GM18499 (cell line): Measurements from ENCODE around the gene SPTBN2.

Source experiments
- ATAC-seq: cut with Tn5 transposase; IDR thresholded peaks from one replicate; pipeline ENCODE4 v1.9.1; 2021; ENCODE audit warnings: moderate number of reproducible peaks; ENCODE audit not compliant: insufficient read depth, unreplicated experiment

SPTBN2 gene

DNA sequence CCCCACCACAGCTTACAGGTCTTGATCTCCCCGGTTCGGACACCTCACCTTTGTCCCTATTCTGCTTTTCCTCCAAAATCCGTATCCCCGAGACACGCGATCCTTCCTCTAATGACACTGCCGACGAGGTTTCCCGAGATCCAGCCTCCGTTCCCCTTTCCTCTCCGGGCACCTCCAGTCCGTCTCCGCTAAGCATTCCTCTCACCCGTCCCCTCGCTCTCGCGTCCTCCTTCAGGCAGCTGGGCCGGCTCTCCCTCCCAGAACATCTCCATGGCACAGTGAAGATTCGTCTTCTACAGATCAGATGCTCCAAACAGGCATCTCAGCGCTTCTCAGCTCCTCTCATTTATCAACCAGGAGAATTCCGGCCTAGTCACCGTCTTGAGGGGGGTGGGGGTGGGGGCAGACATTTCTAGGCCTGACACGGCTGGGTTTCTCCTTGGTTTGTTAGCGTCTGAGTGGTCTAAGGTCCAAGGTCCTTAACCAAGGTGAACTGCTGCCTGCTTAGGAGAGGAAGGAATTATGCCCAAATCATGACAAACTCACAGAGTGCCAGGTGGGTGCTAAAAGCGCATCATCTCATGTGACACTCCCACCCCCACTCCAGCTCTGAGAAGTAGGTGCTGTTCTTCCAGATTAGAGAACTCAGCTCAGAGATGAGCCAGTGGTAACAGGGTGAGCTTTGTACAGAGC lies at the start of gene SPTBN2:
SPTBN2 (minus strand) TSS at position 524 of the 693 bp plus-strand sequence. CDS start 7,976 bp downstream, outside the sequence.
- no peak for ATAC-seq

GRCh38 chr11:66768818-66769217 lies 39.8 kb upstream of the SPTBN2 start:
- no peak for ATAC-seq

DNA sequence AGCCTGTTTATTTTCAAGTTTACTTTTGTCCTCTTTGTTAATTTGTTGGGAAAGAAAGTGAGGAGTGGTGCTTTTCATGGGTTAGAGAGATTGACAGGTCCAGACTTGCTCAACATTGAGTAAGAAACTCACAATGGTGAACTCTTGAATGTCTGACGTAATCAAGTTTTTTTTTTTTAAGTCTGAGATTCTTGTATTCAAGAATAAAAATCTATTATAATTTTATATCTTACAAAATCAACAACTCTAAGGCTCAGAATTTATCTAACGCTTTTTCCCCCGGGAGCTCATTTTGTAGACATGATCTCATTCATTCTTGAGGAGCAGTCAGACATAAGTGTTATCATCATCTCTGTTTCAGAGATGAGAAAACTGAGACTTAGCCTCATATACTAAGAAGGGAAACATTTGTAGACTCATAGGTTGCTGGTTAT lies 39.1 kb upstream of the SPTBN2 start:
- ATAC-seq: no peak

DNA sequence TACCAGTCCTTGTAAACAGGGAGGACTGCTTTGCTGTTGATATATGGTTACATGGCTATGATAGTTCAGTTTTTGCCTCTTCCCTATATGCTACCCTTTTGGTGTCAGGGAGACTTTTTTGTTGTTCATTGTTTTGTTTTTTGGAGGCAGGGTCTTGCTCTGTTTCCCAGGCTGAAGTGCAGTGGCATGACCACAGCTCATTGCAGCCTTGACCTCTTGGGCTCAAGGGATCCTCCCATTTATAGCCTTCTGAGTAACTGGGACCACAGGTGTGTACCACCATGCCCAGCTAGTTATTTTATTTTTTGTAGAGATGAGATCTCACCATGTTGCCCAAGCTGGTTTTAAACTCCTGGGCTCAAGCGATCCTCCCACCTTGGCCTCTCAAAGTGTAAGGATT lies 38.6 kb upstream of the SPTBN2 start:
- ATAC-seq: no peak

DNA sequence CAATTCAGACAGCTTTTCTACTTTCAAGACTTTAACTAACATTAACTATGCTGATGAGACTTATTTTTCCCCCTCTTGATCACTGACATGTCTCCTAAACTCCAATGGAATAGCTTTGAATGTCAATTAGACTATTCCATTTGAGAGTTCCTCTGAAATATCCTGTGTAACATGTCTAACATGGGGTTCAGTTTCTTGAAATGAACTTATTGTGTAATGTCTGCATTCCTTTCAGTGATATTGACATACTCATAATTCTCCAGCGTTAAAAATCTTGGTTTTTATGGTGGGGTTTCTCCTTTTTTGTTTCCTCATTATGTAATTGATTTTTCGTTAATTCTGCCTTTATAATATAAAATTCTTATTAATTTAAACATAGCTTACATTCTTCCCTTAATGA lies 37.7 kb upstream of the SPTBN2 start:
- no peak for ATAC-seq

GRCh38 chr11:66762088-66762487 lies 33.1 kb upstream of the SPTBN2 start:
- ATAC-seq: no peak

DNA sequence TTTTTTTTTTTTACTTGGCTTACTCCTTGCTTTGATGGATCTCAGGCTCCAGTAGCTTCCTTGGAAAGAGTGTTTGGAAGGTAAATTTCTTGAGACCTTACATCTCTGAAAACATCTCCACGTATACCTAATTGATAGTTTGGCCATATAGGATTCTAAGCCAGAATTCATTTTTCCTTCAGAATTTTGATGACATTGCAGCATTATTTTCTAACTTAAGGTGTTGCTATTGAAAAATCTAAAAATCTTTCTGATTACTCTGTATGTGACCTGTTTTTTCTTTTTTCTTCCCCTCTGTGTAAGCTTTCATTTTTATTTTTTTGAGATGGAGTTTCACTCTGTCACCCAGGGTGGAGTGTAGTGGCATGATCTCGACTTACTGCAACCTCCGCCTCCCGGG lies 23.1 kb upstream of the SPTBN2 start:
- no peak for ATAC-seq

DNA sequence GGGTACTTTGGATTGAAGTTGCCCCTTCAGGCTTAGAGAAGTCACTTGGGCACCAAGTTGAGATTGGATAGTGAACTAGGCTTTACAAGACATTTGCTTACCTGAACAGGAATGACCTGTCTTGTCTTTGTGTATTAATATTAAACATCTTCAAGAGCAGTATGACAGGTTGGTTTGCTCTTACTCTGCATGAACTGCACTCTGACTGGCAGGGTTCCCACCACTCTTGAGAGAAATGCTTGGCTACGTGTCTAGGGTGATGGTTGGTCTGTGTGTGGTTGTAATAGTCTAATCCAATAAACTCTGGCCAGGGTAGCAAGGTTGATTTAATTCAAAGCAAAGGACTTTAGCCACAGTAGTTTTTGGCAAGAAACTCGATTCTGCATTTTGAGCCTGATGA lies 20.1 kb upstream of the SPTBN2 start:
- ATAC-seq: no peak

DNA sequence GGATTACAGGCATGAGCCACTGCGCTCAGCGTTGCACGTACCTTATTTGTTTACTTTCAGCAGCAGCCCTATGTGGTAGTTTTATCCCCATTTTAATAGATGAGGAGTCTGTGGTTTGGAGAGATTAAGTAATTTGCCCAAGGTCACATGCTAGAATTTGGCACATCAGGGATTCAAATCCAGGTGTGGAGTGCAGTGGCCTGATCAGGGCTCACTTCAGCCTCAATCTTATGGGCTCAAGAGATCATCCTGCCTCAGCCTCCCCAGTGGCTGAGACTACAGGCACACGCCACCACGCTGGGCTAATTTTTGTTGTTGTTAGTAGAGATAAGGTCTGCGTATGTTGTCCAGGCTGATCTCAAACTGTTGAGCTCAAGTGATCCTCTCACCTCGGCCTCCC lies 18.5 kb upstream of the SPTBN2 start:
- ATAC-seq: no peak

GRCh38 chr11:66745356-66746235 lies 16.6 kb upstream of the SPTBN2 start:
- no peak for ATAC-seq

GRCh38 chr11:66744485-66745355 lies 15.7 kb upstream of the SPTBN2 start:
- no peak for ATAC-seq

GRCh38 chr11:66743271-66743968 lies 14.4 kb upstream of the SPTBN2 start:
- ATAC-seq: no peak

DNA sequence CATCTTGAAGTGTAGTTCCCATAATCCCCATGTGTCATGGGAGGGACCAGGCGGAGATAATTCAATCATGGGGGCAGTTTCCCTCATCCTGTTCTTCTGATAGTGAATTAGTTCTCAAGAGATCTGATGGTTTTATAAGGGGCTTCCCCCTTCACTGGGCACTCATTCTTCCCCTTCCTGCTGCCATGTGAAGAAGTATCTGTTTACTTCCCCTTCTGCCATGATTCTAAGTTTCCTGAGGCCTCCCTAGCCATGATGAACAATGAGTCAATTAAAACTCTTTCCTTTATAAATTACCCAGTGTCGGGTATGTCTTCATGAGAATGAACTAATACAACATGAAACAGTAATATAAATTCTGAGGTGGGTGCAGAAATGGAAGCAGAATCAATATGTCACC lies 12.1 kb upstream of the SPTBN2 start:
- ATAC-seq: no peak

DNA sequence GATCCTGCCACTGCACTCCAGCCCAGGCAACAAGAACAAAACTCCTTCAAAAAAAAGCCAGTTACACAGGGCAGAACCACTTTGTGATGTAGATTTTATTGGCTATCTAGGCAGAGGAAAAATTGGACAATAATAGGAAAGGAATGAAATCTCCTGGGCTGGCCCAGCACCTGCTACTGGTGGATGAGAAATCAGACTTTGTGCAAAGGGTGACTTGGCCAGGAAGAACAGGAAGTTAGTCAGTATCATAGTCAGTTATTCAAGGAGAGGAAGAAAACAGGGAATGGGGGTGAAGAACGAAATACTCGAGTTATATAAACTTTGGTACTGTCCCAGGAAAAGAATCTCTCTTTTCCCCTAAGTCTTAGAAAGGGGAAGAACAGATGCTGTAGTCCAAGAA lies 11.0 kb upstream of the SPTBN2 start:
- no peak for ATAC-seq

GRCh38 chr11:66734215-66734614 lies 5.2 kb upstream of the SPTBN2 start:
- ATAC-seq: no peak

- no peak for ATAC-seq
These were observed 431 bp upstream of the SPTBN2 start for GRCh38 chr11:66729447-66729846.

- no peak for ATAC-seq
These were observed 851 bp downstream of the SPTBN2 start for GRCh38 chr11:66728038-66728692.

DNA sequence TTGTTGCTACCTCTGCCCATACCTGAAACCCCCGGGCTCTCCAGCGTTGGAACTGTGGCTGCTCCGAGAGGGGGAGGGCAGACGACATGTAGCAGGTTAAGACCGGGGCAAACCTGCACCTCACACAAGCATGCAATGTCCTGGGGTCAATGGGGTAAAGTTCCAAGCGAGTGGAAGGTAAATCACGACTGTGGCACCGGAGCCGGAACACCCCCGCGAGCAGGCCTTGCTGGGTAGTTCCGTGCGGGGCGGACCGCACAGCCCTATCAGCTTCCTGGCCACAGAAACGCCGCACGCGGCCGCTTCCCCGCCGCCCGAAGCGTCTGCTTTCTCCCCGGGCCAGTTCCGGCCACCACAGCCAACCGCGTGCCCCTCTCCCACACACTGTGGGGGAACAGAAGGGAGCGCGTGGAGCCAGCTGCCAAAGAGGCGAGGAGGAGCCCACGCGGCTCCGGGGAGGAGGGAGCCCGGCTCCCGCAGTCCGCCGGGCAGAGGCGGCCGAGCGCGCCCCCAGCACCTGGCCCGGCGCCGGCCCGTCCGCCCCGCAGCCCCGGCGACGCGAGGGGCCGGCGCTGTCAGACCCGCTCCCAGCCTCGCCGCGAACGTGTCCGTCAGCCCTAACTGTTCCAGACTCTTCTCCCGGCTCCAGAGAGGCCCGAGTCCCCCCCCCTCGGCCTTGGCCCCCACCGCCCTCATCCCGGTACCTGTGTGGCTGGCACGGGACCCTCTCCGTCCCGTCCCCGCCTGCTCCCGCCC lies 1.6 kb downstream of the SPTBN2 start:
- no peak for ATAC-seq

DNA sequence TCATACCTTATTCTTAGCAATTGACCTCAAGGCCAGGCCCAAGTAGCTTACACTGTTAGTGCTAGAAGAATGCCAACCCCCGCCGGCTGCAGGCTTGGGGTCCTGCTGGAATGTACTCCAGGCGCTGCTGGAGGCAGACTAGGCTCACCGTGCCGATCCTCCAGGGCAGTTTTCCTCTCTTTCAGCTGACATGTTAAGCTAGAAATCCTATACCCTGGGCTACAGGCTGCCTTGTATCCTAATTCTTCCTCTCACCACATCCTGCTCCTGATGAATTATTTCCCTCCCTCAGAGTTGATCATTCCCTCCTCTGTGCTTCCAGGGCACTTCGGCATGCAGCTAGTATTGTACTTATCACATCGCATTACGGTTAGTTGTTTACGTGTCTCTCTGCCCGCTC lies 3.4 kb downstream of the SPTBN2 start:
- no peak for ATAC-seq
